Measurements from ENCODE around the gene TMEM81.

The TMEM81 gene, protein sequence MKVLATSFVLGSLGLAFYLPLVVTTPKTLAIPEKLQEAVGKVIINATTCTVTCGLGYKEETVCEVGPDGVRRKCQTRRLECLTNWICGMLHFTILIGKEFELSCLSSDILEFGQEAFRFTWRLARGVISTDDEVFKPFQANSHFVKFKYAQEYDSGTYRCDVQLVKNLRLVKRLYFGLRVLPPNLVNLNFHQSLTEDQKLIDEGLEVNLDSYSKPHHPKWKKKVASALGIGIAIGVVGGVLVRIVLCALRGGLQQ

DNA sequence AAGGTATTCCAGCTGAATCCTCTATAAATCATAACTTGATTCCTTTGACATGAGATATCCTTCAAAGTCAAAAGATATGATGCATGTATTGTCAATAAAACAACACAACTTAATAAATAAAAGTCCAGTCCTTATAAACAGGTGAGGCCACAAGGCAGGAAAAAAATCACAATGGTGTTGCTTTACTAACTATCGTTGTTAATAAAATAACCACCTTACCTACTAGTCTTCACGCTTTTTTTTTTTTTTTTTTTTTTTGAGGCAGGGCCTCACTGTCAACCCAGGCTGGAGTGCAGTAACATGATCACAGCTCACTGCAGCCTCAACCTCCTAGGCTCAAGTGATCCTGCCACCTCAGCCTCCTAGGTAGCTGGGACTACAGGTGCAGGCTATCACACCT is at the start of gene TMEM81:
TMEM81 (minus strand) TSS at position 101 of the 400 bp plus-strand sequence. CDS start 140 bp downstream, outside the sequence.
- DNase-seq (ENCODE audit: low read depth), result no peak

DNA sequence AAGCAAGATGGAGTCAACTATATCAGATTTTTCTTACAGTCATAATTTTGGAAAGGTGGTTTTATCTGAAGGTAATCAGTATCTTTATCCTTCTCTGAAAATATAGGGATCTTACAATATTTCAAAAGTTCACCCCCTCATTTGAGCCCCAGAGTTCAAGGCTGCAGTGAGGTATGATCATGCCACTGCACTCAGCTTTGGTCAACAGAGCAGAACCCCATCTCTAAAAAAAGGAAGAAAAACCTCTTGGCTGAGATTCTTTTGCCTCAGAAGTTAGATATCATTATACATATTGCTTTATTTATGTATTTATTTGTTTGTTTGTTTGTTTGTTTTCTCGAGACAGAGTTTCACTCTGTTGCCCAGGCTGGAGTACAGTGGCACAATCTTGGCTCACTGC is 49.0 kb upstream of the TMEM81 start:
- no peak for DNase-seq (ENCODE audit: low read depth)

DNA sequence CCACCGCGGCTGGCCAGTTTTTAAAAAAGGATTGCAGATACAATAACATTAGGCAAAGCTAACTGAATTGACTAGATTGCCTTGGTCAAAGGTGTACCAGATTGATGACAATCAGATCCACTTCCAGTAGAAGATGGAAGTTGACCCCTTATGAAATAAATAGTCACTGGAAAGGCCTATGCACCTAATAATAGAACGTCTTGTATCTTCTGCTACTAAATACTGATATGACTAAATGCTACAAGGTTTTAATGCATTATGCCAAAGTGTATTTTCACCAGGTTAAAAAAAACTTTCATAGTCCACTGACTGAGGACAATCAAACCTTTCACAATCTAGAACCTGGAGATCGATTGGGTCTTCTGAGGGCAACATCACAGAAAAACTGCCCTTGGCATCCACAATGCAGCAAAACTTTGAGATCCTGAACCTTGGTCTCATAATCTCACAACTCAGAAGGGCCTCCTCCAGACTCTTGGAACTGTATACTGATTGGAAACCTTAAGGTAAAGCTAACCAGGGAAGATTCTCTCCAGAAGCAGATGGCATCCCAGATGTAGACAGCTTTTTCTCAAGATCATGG is 45.3 kb upstream of the TMEM81 start:
- DNase-seq (ENCODE audit: low read depth), result no peak

DNA sequence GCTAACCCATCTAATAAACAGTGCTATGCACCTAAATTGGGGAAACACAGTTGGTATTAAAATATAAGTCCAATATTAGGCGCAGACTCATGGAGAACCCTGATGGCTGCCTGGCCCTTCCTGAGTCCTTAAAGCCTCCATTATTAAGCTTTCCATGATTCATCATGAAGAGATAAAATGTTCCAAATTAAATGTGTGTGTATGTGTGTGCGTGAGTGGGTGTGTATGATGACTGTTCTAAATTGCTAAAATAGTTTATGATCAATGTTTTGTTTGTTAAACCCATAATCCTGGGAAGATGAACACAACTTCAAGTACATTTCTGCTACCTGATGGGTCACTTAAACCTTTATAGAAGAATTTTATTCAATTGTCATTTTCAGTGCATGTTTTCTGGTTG is 43.8 kb upstream of the TMEM81 start:
- no peak for DNase-seq (ENCODE audit: low read depth)

DNA sequence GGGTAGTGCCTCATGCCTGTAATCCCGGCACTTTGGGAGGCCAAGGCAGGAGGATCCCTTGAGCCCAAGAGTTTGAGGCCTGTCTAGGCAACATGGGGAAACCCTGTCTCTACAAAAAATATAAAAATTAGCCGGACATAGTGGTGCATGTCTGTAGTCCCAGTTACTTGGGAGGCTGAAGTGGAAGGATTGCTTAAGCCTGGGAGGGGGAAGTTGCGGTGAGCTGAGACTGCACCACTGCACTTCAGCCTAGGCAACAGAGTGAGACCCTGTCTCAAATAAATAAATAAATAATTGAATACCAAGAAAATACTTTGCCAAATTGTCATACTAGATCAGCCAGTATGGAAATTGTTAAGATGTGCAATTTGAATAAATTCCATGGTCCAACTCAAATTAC is 43.4 kb upstream of the TMEM81 start:
- DNase-seq (ENCODE audit: low read depth), result no peak

DNA sequence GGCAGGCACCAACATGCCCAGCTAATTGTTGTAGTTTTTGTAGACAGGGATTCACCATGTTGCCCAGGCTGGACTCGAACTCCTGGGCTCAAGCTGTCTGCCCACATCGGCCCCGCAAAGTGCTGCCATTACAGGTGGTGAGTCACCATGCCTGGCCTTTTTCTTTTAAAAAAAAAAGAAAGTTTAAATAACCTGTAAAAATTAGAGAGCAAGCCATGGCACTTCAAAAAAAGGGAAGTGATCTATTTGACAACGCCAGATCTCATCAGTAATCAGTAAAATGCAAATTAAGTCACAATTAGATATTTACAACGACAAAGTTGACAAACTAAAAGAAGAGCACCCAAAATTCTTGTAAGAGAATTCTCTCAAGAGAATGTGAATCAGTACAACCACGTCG is 40.5 kb upstream of the TMEM81 start:
- DNase-seq (ENCODE audit: low read depth), result no peak

DNA sequence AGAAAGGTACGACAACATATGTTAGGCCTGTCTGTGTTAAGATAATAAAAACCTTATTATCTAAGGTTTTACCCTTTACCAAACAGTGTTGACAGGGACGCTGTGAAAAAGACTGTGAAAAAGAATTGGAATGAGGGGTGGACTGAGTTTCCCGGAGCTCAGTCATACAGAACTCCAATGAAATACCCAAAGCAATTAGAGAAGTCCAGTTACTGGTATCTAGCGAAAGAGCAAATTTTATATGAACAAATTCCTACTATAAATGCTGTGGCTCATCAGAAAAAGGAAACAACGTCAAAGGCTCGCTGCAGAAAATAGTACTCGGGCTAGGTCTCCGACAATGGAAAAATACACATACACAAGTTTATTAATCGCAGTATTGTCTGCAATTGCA is 38.2 kb upstream of the TMEM81 start:
- DNase-seq (ENCODE audit: low read depth), result no peak

DNA sequence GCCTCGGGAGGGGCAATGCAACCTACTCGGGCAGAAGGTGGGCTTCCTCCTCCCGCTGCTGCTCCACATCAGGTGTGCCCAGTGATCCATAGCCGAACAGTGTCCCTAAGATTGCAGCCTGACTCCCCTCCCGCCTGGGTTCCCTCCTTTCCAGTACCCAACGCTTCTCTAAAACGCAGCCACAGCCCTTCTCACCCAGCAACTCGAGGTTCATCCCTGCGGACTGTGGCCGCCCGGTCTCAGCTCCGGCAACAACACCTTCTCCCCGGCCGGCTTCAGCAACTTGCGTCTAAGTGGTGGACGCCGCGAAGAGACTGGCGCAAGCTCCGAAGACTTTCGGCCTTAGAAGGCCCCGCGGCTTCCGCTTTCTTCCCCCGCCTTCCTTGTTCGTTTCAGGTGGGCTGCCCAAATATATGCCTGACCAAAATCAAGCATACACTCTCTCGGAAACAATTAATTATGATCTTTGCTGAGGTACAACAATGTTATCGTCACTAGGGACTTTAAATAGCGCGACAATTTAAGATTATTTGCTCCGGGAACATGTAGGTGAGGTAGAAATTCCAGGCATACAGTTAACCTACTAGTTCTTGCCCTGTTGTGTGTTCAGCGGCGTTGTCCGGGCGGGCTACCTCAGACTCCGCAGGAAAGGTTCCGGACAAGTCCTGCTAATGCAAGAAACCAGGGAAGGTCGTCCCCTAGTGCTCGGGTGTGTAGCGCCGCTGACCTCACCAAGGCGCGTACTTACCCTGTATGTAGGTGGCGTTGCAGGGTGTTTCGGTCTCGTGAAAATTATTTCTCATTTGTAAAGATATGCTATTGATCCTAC is 37.6 kb upstream of the TMEM81 start, which contains the start of gene RBBP5:
RBBP5 (minus strand) TSS at position 319 of the 829 bp plus-strand sequence; CDS start at position 214, 105 bp downstream.
- DNase-seq (ENCODE audit: low read depth), result peak; percentile 87

DNA sequence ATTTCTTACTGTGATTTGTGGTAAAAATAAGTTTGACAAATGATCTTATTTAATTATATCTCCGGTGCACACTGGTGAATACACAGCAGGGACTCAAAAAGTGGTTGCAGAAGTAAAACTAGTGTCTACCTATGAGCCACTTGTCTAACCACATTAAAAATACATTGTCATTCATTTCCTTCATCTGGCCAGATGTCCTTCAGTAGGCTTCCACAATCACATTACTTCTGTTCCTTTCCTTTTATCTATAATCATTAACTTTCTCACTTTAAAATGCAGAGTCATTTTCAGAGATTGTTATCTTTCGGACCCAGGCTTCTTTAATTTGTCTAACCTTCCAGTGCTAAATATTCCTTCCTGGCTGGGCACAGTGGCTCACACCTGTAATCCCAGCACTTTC is 34.5 kb upstream of the TMEM81 start:
- no peak for DNase-seq (ENCODE audit: low read depth)

DNA sequence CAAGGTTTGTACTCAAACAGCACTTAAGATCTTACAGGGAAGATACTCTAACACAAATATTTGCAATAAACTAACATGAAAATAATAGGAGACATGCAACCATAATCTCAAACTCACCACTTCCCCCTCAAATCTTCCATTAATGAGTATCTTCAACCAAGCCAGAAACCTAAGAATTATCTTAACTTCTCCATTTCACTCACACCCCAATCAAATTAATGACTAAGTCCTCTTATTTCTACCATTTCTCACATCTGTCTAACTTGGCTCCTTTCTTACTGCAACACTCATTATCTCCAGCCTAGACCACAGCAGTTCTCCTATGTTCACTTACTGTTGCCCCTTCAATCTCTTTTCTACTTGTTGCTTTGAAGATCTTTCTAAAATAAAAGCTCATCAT is 27.1 kb upstream of the TMEM81 start:
- no peak for DNase-seq (ENCODE audit: low read depth)

DNA sequence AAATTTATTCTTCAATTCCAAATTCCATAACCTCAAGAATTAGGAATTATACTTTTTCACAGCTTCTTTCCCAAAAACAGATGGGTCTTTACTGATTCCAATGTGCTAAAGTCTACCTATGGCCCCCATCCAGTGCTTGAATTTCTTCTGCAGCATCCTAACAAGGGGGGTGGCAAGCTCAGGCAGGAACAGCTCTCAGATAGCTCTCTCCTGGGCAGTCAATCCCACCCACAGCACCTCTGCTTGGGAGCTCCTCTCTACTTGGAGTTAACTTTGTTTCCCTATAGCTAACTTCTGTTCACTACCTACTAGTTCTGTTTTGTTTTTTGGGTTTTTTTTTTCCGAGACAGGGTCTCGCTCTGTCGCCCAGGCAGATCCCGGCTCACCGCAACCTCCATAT is 25.5 kb upstream of the TMEM81 start:
- DNase-seq (ENCODE audit: low read depth), result no peak

DNA sequence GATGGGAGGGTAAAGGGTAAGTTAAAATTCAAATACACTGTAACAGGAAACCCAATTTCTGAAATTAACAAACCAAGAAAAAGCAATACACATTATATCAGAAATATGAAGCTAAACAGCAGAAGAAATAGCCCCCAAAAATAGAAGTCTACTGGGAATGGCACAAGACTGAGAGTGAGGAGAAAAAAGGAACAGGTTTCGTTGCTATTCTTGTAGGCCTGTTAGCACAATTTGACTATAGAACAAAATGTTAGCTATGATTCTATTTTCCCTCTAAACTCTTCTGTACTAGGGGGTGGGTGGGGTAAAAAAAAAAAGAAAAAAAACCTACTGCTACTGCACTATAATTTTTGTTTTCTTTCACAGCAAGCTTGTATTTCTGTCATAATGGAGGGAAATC is 25.0 kb upstream of the TMEM81 start:
- no peak for DNase-seq (ENCODE audit: low read depth)

DNA sequence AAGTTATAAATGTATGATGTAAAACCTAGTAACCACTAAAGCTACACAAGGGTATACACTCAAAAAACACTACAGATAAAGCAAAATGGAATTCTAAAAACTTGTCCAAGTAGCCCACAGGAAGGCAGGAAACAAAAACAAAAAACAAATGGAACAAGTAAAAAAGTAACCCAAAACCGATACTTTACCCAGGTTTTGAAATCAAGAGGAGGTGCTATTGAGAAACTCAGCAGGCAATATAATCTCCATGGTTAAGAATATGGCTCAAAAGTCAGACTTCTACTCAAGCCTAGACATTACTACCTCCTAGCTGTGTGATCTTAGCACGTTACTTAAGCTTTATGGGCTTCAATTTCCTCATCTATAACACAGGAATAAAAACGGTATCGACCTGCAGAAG is 24.2 kb upstream of the TMEM81 start:
- DNase-seq (ENCODE audit: low read depth), result no peak

DNA sequence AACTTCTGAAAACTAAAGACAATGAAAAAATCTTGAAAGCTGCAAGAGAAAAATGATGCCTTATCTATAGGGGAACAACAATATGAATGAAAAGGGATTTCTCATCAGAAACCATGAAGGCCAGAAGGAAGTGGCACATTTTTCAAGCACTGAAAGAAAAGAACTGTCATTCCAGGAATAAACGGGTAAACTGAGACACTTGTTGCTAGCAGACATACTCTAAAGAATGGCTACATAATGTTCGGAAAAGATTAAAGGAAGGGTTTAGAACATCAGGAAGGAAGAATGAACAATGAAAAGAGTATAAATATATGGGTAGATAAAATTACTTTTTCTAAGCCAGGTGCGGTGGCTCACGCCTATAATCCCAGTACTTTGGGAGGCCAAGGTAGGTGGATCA is 23.1 kb upstream of the TMEM81 start:
- no peak for DNase-seq (ENCODE audit: low read depth)

DNA sequence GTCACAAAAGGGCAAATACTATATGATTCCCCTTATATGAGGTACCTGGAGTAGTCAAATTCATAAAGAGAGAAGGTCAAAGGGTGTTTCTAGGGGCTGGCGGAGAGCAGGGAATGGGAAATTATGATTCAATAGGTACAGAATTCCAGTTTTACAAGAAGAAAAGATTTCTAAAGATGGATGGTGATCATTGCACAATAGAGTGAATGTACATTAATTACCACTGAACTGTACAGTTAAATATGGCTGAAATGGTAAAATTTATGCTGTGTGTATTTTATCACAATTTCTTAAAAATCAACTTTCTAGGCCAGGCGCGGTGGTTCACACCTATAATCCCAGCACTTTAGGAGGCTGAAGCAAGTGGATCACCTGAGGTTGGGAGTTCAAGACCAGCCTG is 18.1 kb upstream of the TMEM81 start:
- no peak for DNase-seq (ENCODE audit: low read depth)

DNA sequence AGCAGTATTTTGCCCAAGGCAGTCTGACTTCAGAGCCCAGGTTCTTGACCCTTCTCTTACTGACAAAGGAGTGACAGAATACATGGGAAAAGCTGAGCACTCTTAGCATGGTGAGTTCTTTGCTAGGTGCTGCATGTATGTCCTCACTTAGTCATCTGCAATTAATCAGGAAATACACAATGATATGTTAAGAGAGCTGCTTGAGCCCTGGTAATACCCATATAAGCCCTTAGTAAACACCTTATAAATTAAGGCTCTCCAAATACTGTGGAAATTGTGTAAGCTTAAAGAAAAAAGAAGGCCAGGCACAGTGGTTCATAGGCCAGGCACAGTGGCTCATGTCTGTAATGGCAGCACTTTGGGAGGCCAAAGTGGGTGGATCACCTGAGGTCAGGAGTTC is 14.0 kb upstream of the TMEM81 start:
- DNase-seq (ENCODE audit: low read depth), result no peak

DNA sequence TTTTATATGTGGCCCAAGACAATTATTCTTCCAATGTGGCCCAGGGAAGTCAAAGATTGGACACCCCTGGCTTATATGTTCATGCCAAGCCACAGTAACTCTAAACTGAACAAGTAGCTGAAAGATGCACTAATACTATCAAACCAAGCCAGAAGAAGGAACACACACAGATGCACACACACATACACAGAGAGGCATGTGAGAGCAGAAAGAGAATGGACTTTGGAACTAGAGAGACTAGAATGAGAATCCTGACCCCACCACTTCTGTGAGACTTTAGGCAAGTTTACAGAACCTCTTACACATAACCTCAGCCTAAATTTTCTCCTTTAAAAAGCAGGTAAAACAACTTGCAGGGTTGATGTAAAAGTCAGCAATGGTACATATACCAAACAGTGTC is 11.2 kb upstream of the TMEM81 start:
- DNase-seq (ENCODE audit: low read depth), result no peak

DNA sequence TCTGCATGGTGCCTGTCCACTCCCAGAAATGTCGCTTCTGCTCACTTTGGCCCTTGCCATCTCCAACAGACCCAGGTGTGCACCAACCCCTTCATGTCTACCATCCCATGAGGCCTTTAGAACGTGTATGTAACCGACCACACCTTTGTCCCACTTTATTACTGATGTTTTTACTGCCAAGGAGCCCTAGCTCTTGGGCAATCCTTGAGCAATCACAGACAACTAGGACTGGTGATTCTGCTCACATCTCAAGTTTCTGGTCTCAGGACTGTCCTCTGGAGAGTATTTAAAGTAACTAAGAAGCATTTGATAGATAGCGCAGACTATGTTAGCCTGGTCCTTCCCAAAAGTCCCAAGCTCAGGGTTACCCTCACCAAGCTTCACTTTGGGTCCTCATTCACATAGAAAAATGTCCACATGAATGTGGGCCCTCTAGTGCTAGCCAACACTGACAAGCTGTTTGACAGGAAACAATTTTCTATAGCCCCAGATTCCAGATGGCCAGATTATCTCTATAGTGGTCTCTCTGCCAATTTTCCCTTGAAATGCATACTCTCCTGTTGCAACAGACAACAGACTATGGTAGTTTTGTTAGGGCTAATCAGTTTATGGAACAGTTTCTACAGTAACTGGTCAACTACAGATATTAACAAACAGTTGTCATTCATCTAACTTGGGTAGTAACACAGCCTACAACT is 6.9 kb upstream of the TMEM81 start:
- no peak for DNase-seq (ENCODE audit: low read depth)

DNA sequence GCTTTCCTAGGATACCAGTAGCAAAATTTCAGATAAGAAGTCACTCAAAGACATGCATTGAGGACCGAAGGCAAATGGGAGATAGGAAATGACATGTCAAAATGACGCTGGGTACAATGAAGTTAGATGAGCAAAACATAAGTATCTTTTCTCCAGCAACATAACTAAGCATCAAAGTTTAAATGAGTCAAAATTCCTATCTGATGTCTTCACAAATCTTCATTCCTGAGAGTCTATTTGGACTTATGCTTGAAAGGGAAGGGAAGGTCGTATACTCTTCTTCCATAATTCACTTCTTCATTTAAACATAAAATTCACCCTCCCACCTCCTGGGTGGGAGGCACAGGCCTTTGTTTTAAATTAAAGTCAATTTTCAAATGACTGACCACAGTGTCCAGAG is 4.1 kb upstream of the TMEM81 start:
- DNase-seq (ENCODE audit: low read depth), result no peak

DNA sequence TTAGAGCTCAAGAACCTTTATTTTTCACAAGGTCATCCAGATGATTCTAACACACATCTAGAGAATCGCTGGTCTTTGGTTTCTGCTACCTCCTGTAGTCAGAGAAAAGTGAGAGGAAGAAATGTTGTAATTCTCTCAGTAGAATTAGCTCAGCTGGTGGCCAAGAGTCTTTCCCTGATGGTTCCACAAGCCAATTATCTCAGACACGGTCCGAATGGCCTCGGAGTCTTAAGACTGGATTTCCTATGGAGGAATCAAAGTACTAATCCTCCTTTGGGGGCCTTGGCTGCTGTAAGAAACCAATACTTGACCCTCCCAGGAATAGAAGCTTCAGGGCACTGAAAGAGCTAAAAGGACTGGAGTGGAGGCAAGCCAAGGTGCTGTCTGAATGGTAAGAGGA is 1.8 kb downstream of the TMEM81 start:
- no peak for DNase-seq (ENCODE audit: low read depth)

DNA sequence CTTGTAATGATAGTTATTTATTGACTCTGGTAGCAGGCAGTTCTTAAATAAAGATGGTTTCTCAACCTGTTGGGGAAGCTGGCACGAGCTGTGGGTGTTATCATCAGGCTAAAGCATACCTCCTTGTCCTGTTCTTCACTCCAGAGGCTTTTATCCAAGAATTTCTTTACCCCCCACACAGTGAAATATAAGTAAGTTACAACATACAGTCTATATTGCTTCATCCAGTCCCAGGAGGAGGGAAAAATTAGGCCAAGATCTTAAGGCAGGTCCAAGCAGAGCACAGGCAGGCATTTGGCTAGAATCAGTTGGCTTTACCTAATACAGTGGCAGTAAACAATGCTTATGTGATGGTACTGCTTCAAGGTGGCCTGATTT is 6.3 kb downstream of the TMEM81 start:
- DNase-seq (ENCODE audit: low read depth), result no peak

DNA sequence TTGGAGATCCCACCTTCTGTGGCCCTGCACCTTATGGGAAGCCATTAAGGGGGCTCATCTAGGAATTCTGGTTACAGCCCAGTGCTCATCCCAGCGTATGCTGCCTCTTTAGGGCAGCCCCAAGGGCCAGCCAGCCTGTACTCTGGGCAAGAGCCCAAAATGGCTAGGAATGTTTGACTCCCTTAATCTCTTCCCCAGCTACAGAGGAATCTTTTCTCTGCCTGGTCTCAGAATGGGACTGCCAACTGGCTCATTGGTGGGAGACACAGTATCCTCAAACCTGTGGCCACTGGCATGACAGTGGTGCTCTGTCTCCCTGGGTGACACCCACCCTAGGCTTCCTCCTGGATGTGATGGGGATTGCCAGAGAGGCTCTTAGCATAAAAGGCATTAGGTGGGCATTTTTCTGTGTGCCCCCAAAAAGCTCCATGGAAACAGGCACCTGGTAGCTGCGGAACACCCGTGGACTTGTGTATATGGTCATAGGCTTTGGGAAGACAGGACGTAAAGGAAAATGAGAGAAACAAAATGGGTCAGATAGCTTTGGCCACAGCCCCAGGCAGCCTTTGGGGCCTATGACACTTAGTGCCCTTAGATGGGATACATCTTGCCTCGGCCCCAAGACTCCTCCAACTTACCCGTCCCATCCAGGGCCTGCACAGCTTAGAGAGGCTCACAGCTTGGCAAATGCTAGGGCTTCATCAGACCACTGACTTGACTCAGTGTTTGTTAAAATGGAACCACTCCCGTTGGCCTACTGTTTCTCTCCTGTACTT is 6.9 kb downstream of the TMEM81 start:
- DNase-seq (ENCODE audit: low read depth), result no peak

All from activated T-cell treated with anti-CD3 and anti-CD28 coated beads for 1 hour (primary cell).